Activated CD8-positive, alpha-beta memory T cell treated with anti-CD3 and anti-CD28 coated beads, Interleukin-2, amount 50 U/mL, for 1 hour (primary cell): ENCODE results near the gene TMEM167A.

ENCODE experiments used
- DNase-seq: peaks from one replicate; pipeline ENCODE4 v3.0.0-alpha.2; 2020; ENCODE audit errors: extremely low read depth

The TMEM167A gene

GRCh38 chr5:83035373-83036100 is 41.7 kb downstream of the TMEM167A start:
- no peak for DNase-seq

GRCh38 chr5:83034528-83035207 is 42.5 kb downstream of the TMEM167A start:
- no peak for DNase-seq

- no peak for DNase-seq
Observed at GRCh38 chr5:83034036-83034435, 43.2 kb downstream of the TMEM167A start.

- DNase-seq = no peak
Observed at GRCh38 chr5:83031381-83031780, 45.8 kb downstream of the TMEM167A start.

GRCh38 chr5:83029912-83030311 is 47.3 kb downstream of the TMEM167A start:
- DNase-seq = no peak

- DNase-seq = no peak
Observed at GRCh38 chr5:83026930-83027687, 50.1 kb downstream of the TMEM167A start.

GRCh38 chr5:83026516-83026915 is 50.7 kb downstream of the TMEM167A start:
- DNase-seq = no peak

- no peak for DNase-seq
Observed at GRCh38 chr5:83025690-83026478, 51.3 kb downstream of the TMEM167A start.

GRCh38 chr5:83022334-83022733 is 54.9 kb downstream of the TMEM167A start:
- DNase-seq = no peak

GRCh38 chr5:83015676-83016075 is 61.5 kb downstream of the TMEM167A start:
- no peak for DNase-seq

GRCh38 chr5:83011985-83012384 is 65.2 kb downstream of the TMEM167A start:
- no peak for DNase-seq

- no peak for DNase-seq
Observed at GRCh38 chr5:83009408-83009807, 67.8 kb downstream of the TMEM167A start.

GRCh38 chr5:83007755-83008154 is 69.4 kb downstream of the TMEM167A start:
- no peak for DNase-seq

GRCh38 chr5:83006683-83007283 is 70.4 kb downstream of the TMEM167A start:
- no peak for DNase-seq

GRCh38 chr5:83003791-83004190 is 73.4 kb downstream of the TMEM167A start:
- no peak for DNase-seq
